SK-N-MC (cell line): ENCODE data around the gene TCEAL3.

Source experiments
- EZH2 ChIP-seq: fragments of 200-600 bp; sonication (generic); IDR thresholded peaks from one replicate; pipeline ENCODE4 v1.6.1; 2017; ENCODE audit warnings: antibody characterized with exemption
- POLR2AphosphoS5 ChIP-seq: IDR thresholded peaks from 2 replicates; pipeline ENCODE4 v1.6.1; 2012; ENCODE audit warnings: mild to moderate bottlenecking, low read depth, low read length, borderline replicate concordance

- TF ChIP-seq EZH2: no peak
- TF ChIP-seq POLR2AphosphoS5: no peak
These were observed 51.1 kb downstream of the TCEAL3 start for GRCh38 chrX:103658681-103659433.
